Karpas-422 (cell line): ENCODE results near the gene LCE5A. TPM values are rescaled to one million over a fixed set of nuclear protein-coding genes. Genes with fewer than 3 reads are reported as not detected.

ENCODE experiments used
- DNase-seq: peaks from one replicate; pipeline ENCODE4 v3.0.0-alpha.2; 2015
- H2AFZ ChIP-seq: fragments of 200-600 bp; sonication (generic); 2 replicates; pipeline ENCODE4 v1.6.1; 2014; ENCODE audit warnings: antibody characterized with exemption, low read length, mixed read lengths
- H3K27ac ChIP-seq: fragments of 200-600 bp; sonication (generic); 2 replicates; pipeline ENCODE4 v1.5.1; 2014; ENCODE audit warnings: mild to moderate bottlenecking, low read length, moderate library complexity
- H3K27me3 ChIP-seq: fragments of 200-600 bp; sonication (generic); 2 replicates; pipeline ENCODE4 v1.6.1; 2014; ENCODE audit warnings: low read length, mixed read lengths
- H3K36me3 ChIP-seq: fragments of 200-600 bp; sonication (generic); 2 replicates; pipeline ENCODE4 v1.6.1; 2014; ENCODE audit warnings: low read length, mixed read lengths; ENCODE audit not compliant: insufficient read depth
- H3K4me1 ChIP-seq: fragments of 200-600 bp; sonication (generic); 2 replicates; pipeline ENCODE4 v1.6.1; 2014; ENCODE audit warnings: mild to moderate bottlenecking, low read length, mixed read lengths
- H3K4me2 ChIP-seq: fragments of 200-600 bp; sonication (generic); 2 replicates; pipeline ENCODE4 v1.6.1; 2014; ENCODE audit warnings: low read length, low read depth, mild to moderate bottlenecking; ENCODE audit not compliant: poor library complexity, severe bottlenecking
- H3K4me3 ChIP-seq: fragments of 200-600 bp; sonication (generic); 2 replicates; pipeline ENCODE4 v1.5.1; 2014; ENCODE audit warnings: mild to moderate bottlenecking, antibody characterized with exemption, low read length, mixed read lengths
- H3K79me2 ChIP-seq: fragments of 200-600 bp; sonication (generic); 2 replicates; pipeline ENCODE4 v1.6.1; 2014; ENCODE audit warnings: mild to moderate bottlenecking, low read length, mixed read lengths
- H3K9ac ChIP-seq: fragments of 200-600 bp; sonication (generic); 2 replicates; pipeline ENCODE4 v1.6.0; 2014; ENCODE audit warnings: low read length
- H3K9me2 ChIP-seq: fragments of 200-600 bp; sonication (generic), shearing (Covaris generic); replicated peaks from 2 replicates; pipeline ENCODE4 v1.6.0; 2014; ENCODE audit warnings: mild to moderate bottlenecking, low read length, moderate library complexity; ENCODE audit not compliant: insufficient read depth
- H3K9me3 ChIP-seq: fragments of 300-700, 200-600 bp; sonication (generic); 2 replicates; pipeline ENCODE4 v1.6.1; 2014; ENCODE audit warnings: low read length, mixed read lengths
- H4K20me1 ChIP-seq: fragments of 200-600 bp; sonication (generic); 2 replicates; pipeline ENCODE4 v1.6.1; 2014; ENCODE audit warnings: mild to moderate bottlenecking, antibody characterized with exemption, low read length, low read depth; ENCODE audit not compliant: insufficient read depth
- total RNA-seq: library from RNA; depleted of rRNA; stranded (reverse); fragments of >200 nt; shearing (Covaris generic); gene quantifications from 2 replicates; pipeline ENCODE4 v1.2.3, GENCODE V29; 2014; ENCODE audit warnings: low replicate concordance

The LCE5A gene
- total RNA-seq, 1 experiment from 2014 or later: not detected

- Histone ChIP-seq H3K27me3 (no peaks in the 10 kb centered on the region), H3K36me3 (no peaks in the 10 kb centered on the region), H4K20me1 (no peaks in the 10 kb centered on the region), H3K4me2 (no peak overlapping the region), H3K4me1 (no peaks in the 10 kb centered on the region), H2AFZ (no peak overlapping the region), H3K9me3 (no peaks in the 10 kb centered on the region), H3K9ac (no peak overlapping the region), H3K4me3 (no peak overlapping the region), H3K9me2 (no peaks in the 10 kb centered on the region), H3K27ac (no peak overlapping the region), H3K79me2 (no peaks in the 10 kb centered on the region)
- no peak for DNase-seq
Measured at GRCh38 chr1:152506899-152507498, 3.6 kb upstream of the LCE5A start.

GRCh38 chr1:152511596-152511995 lies 993 bp downstream of the LCE5A start:
- Histone ChIP-seq H2AFZ (no peak overlapping the region), H3K4me3 (no peak overlapping the region), H4K20me1 (no peaks in the 10 kb centered on the region), H3K4me1 (no peaks in the 10 kb centered on the region), H3K9me2 (no peaks in the 10 kb centered on the region), H3K9me3 (no peaks in the 10 kb centered on the region), H3K36me3 (no peaks in the 10 kb centered on the region), H3K27ac (no peak overlapping the region), H3K79me2 (no peaks in the 10 kb centered on the region), H3K27me3 (no peaks in the 10 kb centered on the region), H3K4me2 (no peak overlapping the region), H3K9ac (no peak overlapping the region)
- no peak for DNase-seq

- no peaks in the 10 kb centered on the region for H3K27me3 ChIP-seq
- H3K27ac ChIP-seq: no peak overlapping the region
- H3K4me3 ChIP-seq: no peak overlapping the region
- no peak for DNase-seq
- H3K79me2 ChIP-seq: no peaks in the 10 kb centered on the region
- no peaks in the 10 kb centered on the region for H3K9me3 ChIP-seq
- H3K4me2 ChIP-seq: no peak overlapping the region
- no peaks in the 10 kb centered on the region for H4K20me1 ChIP-seq
- H3K36me3 ChIP-seq: no peaks in the 10 kb centered on the region
- no peak overlapping the region for H3K9ac ChIP-seq
- H2AFZ ChIP-seq: no peak overlapping the region
- no peaks in the 10 kb centered on the region for H3K4me1 ChIP-seq
- no peaks in the 10 kb centered on the region for H3K9me2 ChIP-seq
Measured at GRCh38 chr1:152513081-152513480, 2.5 kb downstream of the LCE5A start.

GRCh38 chr1:152514715-152515433 lies 4.3 kb downstream of the LCE5A start:
- Histone ChIP-seq H3K36me3 (no peaks in the 10 kb centered on the region), H3K4me2 (no peak overlapping the region)

GRCh38 chr1:152515434-152515783 lies 4.8 kb downstream of the LCE5A start:
- Histone ChIP-seq H3K4me2 (no peak overlapping the region), H3K9ac (no peak overlapping the region), H3K79me2 (no peaks in the 10 kb centered on the region), H3K36me3 (no peaks in the 10 kb centered on the region), H3K9me3 (no peaks in the 10 kb centered on the region), H3K4me3 (no peak overlapping the region), H3K9me2 (no peaks in the 10 kb centered on the region), H2AFZ (no peak overlapping the region), H3K4me1 (no peaks in the 10 kb centered on the region), H3K27ac (no peak overlapping the region), H3K27me3 (no peaks in the 10 kb centered on the region), H4K20me1 (no peaks in the 10 kb centered on the region)
- DNase-seq: no peak

More at GRCh38 chr1:152514715-152515433, 4.3 kb downstream of the LCE5A start:
- DNase-seq: no peak
- Histone ChIP-seq H2AFZ (no peak overlapping the region), H3K9me2 (no peaks in the 10 kb centered on the region), H3K27ac (no peak overlapping the region), H3K4me1 (no peaks in the 10 kb centered on the region), H3K27me3 (no peaks in the 10 kb centered on the region), H3K9ac (no peak overlapping the region), H3K9me3 (no peaks in the 10 kb centered on the region), H3K79me2 (no peaks in the 10 kb centered on the region), H4K20me1 (no peaks in the 10 kb centered on the region), H3K4me3 (no peak overlapping the region)

- Histone ChIP-seq H3K4me1 (no peaks in the 10 kb centered on the region), H3K9ac (no peak overlapping the region), H3K9me2 (no peaks in the 10 kb centered on the region), H3K4me3 (no peak overlapping the region), H3K36me3 (no peaks in the 10 kb centered on the region), H3K27me3 (no peaks in the 10 kb centered on the region), H4K20me1 (no peaks in the 10 kb centered on the region), H2AFZ (no peak overlapping the region), H3K79me2 (no peaks in the 10 kb centered on the region), H3K4me2 (no peak overlapping the region), H3K27ac (no peak overlapping the region), H3K9me3 (no peaks in the 10 kb centered on the region)
- DNase-seq: no peak
Measured at GRCh38 chr1:152516082-152516481, 5.5 kb downstream of the LCE5A start.

GRCh38 chr1:152517237-152517811 lies 6.7 kb downstream of the LCE5A start:
- Histone ChIP-seq H3K4me1 (no peaks in the 10 kb centered on the region), H3K27ac (no peak overlapping the region)

GRCh38 chr1:152519851-152520250 lies 9.2 kb downstream of the LCE5A start:
- Histone ChIP-seq H3K4me1 (no peaks in the 10 kb centered on the region), H3K79me2 (no peaks in the 10 kb centered on the region), H3K9me3 (no peaks in the 10 kb centered on the region; the same call in 1 of the 2 replicates), H3K9ac (no peak overlapping the region), H3K36me3 (no peaks in the 10 kb centered on the region), H3K27ac (no peak overlapping the region), H2AFZ (no peak overlapping the region), H3K4me3 (no peak overlapping the region), H3K27me3 (no peaks in the 10 kb centered on the region), H4K20me1 (no peaks in the 10 kb centered on the region), H3K9me2 (no peaks in the 10 kb centered on the region), H3K4me2 (no peak overlapping the region)
- DNase-seq: no peak

More at GRCh38 chr1:152517237-152517811, 6.7 kb downstream of the LCE5A start:
- H3K4me2 ChIP-seq: no peak overlapping the region
- H3K9ac ChIP-seq: no peak overlapping the region
- H3K79me2 ChIP-seq: no peaks in the 10 kb centered on the region
- H2AFZ ChIP-seq: no peak overlapping the region
- H3K27me3 ChIP-seq: no peaks in the 10 kb centered on the region
- no peak overlapping the region for H3K4me3 ChIP-seq
- no peak for DNase-seq
- H3K9me3 ChIP-seq: no peaks in the 10 kb centered on the region
- no peaks in the 10 kb centered on the region for H4K20me1 ChIP-seq
- no peaks in the 10 kb centered on the region for H3K36me3 ChIP-seq
- H3K9me2 ChIP-seq: no peaks in the 10 kb centered on the region
